Measurements from ENCODE around the gene DNAJC18.

DNA sequence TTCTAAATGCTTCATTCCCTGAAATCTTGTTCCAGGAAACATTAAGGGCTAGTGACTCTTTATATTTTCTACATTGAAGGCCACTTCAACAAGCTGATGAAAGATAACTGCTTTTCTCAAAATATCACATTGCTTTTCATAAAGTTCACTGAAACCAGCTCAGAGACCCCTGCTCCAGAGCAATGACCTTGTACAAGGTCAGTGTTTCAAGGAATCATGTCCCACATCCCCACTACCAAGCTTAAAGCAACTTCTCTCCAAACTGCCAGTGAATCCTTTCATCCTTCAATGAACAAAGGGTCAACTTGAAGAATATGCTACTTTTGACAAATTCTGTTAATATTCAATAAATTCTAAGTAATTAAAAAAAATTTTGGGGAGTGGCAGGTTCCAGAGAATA, 23.5 kb downstream of the DNAJC18 start:
- TF ChIP-seq, protein P1, sequence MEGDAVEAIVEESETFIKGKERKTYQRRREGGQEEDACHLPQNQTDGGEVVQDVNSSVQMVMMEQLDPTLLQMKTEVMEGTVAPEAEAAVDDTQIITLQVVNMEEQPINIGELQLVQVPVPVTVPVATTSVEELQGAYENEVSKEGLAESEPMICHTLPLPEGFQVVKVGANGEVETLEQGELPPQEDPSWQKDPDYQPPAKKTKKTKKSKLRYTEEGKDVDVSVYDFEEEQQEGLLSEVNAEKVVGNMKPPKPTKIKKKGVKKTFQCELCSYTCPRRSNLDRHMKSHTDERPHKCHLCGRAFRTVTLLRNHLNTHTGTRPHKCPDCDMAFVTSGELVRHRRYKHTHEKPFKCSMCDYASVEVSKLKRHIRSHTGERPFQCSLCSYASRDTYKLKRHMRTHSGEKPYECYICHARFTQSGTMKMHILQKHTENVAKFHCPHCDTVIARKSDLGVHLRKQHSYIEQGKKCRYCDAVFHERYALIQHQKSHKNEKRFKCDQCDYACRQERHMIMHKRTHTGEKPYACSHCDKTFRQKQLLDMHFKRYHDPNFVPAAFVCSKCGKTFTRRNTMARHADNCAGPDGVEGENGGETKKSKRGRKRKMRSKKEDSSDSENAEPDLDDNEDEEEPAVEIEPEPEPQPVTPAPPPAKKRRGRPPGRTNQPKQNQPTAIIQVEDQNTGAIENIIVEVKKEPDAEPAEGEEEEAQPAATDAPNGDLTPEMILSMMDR (conservative IDR thresholded peaks at IDR 0.05; ENCODE audit: low read depth, low read length): no peak
- TF ChIP-seq EZH2 (IDR thresholded peaks at IDR 0.05; ENCODE audit: low read length, unreplicated experiment) (no peak), EZH2phosphoT487 (IDR thresholded peaks at IDR 0.05; ENCODE audit: borderline replicate concordance, low read length) (no peak)

Measured in PC-3 (cell line).